Activated gamma-delta T cell treated with Interleukin-2 at 50 U/mL for 16 hours (primary cell): ENCODE data around the gene BHLHE23.
A peak's percentile ranks its signal among the peaks of the same experiment; 100 is the strongest.

Source experiments
- DNase-seq: peaks from one replicate; pipeline ENCODE4 v3.0.0-alpha.2; 2020

The BHLHE23 gene

GRCh38 chr20:63024573-63025392 is 18.0 kb upstream of the BHLHE23 start:
- DNase-seq = no peak

- no peak for DNase-seq
Observed at GRCh38 chr20:63023936-63024571, 17.3 kb upstream of the BHLHE23 start.

GRCh38 chr20:63023071-63023935 is 16.5 kb upstream of the BHLHE23 start:
- DNase-seq = no peak

GRCh38 chr20:63022501-63022900 is 15.7 kb upstream of the BHLHE23 start:
- no peak for DNase-seq

- DNase-seq = no peak
Observed at GRCh38 chr20:63021356-63022321, 14.9 kb upstream of the BHLHE23 start.

GRCh38 chr20:63020681-63021080 is 13.9 kb upstream of the BHLHE23 start:
- no peak for DNase-seq

- no peak for DNase-seq
Observed at GRCh38 chr20:63017826-63018411, 11.2 kb upstream of the BHLHE23 start.

GRCh38 chr20:63017076-63017825 is 10.5 kb upstream of the BHLHE23 start:
- DNase-seq = no peak

- no peak for DNase-seq
Observed at GRCh38 chr20:63016514-63017075, 9.8 kb upstream of the BHLHE23 start.

GRCh38 chr20:63015662-63016361 is 9.0 kb upstream of the BHLHE23 start:
- DNase-seq = no peak

GRCh38 chr20:63015147-63015661 is 8.4 kb upstream of the BHLHE23 start:
- no peak for DNase-seq

GRCh38 chr20:63014710-63015109 is 7.9 kb upstream of the BHLHE23 start:
- no peak for DNase-seq

GRCh38 chr20:63014287-63014686 is 7.5 kb upstream of the BHLHE23 start:
- no peak for DNase-seq

GRCh38 chr20:63013207-63013606 is 6.4 kb upstream of the BHLHE23 start:
- DNase-seq = no peak

GRCh38 chr20:63011798-63012197 is 5.0 kb upstream of the BHLHE23 start:
- DNase-seq = no peak

GRCh38 chr20:63009988-63010769 is 3.4 kb upstream of the BHLHE23 start:
- peak; percentile 68 for DNase-seq

GRCh38 chr20:63009045-63009961 is 2.5 kb upstream of the BHLHE23 start:
- DNase-seq = peak; percentile 83

GRCh38 chr20:63008541-63009044 is 1.8 kb upstream of the BHLHE23 start:
- DNase-seq = no peak
